GM12873 (cell line): ENCODE data around the gene GNB5.

Experiments used
- CTCF ChIP-seq: IDR thresholded peaks from 2 replicates; pipeline ENCODE4 v1.5.1; 2012; ENCODE audit warnings: low read depth, mild to moderate bottlenecking, moderate library complexity, low read length, control low read depth; ENCODE audit not compliant: insufficient read depth; ENCODE audit errors: missing control alignments

The GNB5 gene

GRCh38 chr15:52164631-52165265, 26.4 kb downstream of the GNB5 start:
- no peak for TF ChIP-seq CTCF

- TF ChIP-seq CTCF: peak; percentile 54
Observed at GRCh38 chr15:52163321-52164190, 27.6 kb downstream of the GNB5 start.

DNA sequence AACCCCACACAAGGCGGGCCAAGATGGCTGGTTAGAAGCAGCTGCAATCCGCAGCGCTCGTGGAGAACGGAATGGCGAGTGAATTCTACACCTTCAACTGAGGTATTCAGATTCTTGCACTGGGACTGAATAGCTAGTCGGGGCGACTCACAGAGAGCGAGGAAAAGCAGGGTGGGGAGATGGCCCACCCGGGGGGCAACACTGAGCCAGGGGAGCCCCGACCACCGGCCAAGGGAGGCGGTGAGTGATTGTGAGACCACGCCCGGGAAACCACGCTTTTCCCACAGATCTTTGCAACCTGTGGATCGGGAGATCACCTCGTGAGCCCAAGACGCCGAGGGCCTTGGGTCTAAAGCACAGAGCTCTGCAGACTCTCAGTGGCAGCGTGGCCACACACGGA, 28.3 kb downstream of the GNB5 start:
- TF ChIP-seq CTCF: no peak

- no peak for TF ChIP-seq CTCF
Observed at GRCh38 chr15:52162260-52162659, 28.9 kb downstream of the GNB5 start.

GRCh38 chr15:52161406-52161966, 29.7 kb downstream of the GNB5 start:
- no peak for TF ChIP-seq CTCF

- TF ChIP-seq CTCF: no peak
Observed at GRCh38 chr15:52159645-52160044, 31.5 kb downstream of the GNB5 start.

DNA sequence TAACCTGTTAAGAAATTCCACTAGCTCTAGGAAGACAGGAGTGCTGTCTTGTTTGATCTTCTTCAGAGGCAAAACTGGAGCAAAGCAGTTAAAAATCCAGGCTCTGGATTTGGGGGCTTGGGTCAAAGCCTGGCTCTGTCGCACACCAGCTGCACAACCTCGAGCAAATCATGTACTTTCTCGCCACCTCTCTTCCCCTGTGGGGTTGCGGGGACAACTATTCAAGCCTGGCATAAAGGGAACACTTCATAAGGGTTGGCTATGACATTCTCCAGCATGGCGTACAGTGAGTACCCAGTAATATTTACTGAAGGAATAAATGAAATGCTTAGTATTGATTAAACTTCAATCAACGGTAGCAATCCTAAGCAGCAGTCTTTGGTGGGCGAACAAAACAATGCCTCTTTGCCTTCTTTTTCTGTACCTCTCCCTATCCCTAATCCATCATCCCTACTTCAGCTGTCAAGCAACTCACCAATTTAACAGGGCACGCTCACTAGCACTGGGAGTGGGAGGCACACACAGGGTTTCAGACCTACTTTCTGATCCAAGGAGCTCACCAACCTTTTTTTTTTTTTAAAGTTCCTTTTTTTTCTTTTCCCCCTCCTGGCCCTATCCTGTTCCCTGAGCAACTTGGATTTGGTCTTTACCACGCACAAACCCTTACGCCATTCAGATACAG, 33.0 kb downstream of the GNB5 start:
- no peak for TF ChIP-seq CTCF
